ENCODE measurements around the gene RHOBTB3. TPM values are rescaled to one million over a fixed set of nuclear protein-coding genes. Genes with fewer than 3 reads are reported as not detected.

Gene RHOBTB3
- total RNA-seq, 6 donors from 2014 or later = 42.4 to 104 (median 60.9) TPM

DNA sequence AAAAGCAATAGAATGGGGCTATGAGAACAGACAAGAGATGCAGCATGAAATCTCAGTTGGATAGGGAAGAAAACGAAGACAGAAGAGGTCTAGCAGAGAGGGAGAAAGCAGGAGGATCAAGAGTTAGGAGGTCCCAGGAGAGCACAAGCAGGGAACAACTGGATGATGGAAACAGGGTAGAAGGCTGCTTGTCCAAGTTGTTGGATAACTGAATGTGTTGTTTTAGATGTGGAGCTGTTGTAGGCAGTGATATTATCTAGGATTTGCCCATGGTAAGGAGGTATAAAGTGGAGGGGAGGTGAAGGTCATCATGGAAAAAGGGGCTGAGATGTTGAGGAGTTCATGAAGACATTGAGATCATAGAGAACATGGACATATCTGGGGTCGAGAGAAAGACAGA is 12.4 kb upstream of the RHOBTB3 start:
- Histone ChIP-seq H3K36me3 (no peaks in the 10 kb centered on the region), H3K27me3 (no peaks in the 10 kb centered on the region), H3K9me3 (no peaks in the 10 kb centered on the region), H3K27ac (no peak overlapping the region), H3K4me1 (peaks cover 0 to 4% (median 0%) of the 10 kb centered on the region in 4 donors), H3K4me3 (no peak overlapping the region)
- 83 to 94% methylated on average over 2 of the region's 2 CpGs for WGBS, 2 donors
- ATAC-seq (ENCODE audit: low FRiP score in 2 of 2) (no peak), DNase-seq (no peak)
- no peak for TF ChIP-seq EP300 (IDR thresholded peaks at IDR 0.05)
- TF ChIP-seq, protein P1, sequence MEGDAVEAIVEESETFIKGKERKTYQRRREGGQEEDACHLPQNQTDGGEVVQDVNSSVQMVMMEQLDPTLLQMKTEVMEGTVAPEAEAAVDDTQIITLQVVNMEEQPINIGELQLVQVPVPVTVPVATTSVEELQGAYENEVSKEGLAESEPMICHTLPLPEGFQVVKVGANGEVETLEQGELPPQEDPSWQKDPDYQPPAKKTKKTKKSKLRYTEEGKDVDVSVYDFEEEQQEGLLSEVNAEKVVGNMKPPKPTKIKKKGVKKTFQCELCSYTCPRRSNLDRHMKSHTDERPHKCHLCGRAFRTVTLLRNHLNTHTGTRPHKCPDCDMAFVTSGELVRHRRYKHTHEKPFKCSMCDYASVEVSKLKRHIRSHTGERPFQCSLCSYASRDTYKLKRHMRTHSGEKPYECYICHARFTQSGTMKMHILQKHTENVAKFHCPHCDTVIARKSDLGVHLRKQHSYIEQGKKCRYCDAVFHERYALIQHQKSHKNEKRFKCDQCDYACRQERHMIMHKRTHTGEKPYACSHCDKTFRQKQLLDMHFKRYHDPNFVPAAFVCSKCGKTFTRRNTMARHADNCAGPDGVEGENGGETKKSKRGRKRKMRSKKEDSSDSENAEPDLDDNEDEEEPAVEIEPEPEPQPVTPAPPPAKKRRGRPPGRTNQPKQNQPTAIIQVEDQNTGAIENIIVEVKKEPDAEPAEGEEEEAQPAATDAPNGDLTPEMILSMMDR (IDR thresholded peaks at IDR 0.05) = no peak
- TF ChIP-seq POLR2A (IDR thresholded peaks at IDR 0.05) = no peak
- TF ChIP-seq POLR2AphosphoS5 (IDR thresholded peaks at IDR 0.05) = no peak

DNA sequence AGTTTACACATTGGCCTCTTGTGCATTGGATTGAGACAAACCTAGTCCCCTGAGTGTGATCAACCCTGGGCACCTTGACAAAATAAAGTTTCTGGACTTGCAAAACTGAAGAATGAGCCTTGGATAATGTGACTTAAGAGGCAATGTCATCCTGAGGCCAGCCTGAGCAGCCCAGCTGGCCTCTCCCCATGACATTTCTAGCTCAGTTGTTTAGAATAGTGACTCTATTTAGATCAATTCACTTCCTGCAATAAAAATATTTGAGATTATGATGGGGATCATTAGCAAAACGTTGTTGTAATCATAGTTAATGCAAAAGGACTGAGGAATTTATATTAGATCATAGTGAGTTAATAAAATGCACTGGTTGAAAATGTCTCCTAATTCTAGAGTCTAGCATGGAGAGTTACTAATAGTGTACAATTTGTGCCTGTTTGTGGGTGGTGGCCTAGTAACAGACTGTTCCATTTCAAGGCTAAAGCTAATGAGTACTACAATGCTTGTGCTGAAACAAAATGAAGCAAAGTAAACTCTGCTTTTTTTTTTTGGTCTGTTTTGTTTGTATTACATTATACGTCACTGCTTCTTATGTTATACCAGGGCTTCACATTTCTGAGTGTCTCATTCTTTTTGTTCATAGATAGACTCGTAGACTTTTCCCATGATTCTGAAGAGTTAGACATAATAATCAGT is 10.9 kb upstream of the RHOBTB3 start:
- TF ChIP-seq, protein P1 (IDR thresholded peaks at IDR 0.05) = no peak
- no peaks in the 10 kb centered on the region for H3K4me1 ChIP-seq
- peak in 1 of 2 donors; percentile 78 for ATAC-seq (ENCODE audit: low FRiP score in 2 of 2)
- H3K4me3 ChIP-seq = no peak overlapping the region
- no peaks in the 10 kb centered on the region for H3K9me3 ChIP-seq
- no peak overlapping the region for H3K27ac ChIP-seq
- H3K36me3 ChIP-seq = no peaks in the 10 kb centered on the region
- no peak for DNase-seq
- WGBS, 2 donors = 55 to 61% methylated on average over 3 of the region's 3 CpGs
- H3K27me3 ChIP-seq = no peaks in the 10 kb centered on the region

DNA sequence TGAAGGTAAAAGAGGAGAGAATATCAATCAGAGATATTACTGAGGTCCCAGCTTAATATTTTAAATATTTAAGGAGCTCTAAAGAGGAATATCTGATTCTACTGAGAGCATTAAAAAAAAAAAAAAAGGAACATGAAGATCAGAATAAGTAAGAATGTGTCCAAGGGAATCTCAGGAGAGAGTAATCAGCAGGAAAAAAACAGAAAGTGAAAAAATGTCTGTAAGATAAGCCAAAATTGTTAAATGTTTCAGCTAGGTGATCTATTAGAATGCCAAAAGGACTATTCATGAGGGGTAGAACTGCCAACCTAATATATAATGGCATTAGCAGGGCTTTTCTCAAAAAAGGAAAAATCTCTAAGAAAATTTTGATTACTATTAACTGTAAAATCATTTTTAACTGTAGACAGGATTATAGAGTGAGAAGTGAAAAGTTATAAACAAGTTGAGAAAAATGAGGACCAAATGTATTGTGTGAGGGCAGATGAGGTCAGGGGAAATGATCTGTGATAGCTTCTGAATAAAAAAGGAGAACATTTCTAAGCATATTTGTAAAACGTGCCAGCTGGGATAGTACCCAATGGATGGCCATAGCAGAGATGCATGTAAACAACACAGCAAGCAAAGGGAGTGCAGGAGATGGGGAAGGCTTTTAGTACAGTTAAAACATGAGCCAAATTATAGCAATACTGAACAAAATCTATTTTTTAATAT is 9.4 kb upstream of the RHOBTB3 start:
- WGBS, 2 donors = 36 to 41% methylated on average over 1 of the region's 1 CpG
- ATAC-seq (ENCODE audit: low FRiP score in 2 of 2) = no peak
- DNase-seq = no peak
- no peaks in the 10 kb centered on the region for H3K9me3 ChIP-seq
- no peak for TF ChIP-seq POLR2A (IDR thresholded peaks at IDR 0.05)
- no peak for TF ChIP-seq EP300 (IDR thresholded peaks at IDR 0.05)
- TF ChIP-seq POLR2AphosphoS5 (IDR thresholded peaks at IDR 0.05) = no peak
- TF ChIP-seq, protein P1 (IDR thresholded peaks at IDR 0.05) = no peak
- no peak overlapping the region for H3K4me3 ChIP-seq
- H3K36me3 ChIP-seq = no peaks in the 10 kb centered on the region
- H3K27me3 ChIP-seq = no peaks in the 10 kb centered on the region
- H3K27ac ChIP-seq = no peak overlapping the region
- H3K4me1 ChIP-seq = peaks cover 0 to 11% (median 2%) of the 10 kb centered on the region in 4 donors

DNA sequence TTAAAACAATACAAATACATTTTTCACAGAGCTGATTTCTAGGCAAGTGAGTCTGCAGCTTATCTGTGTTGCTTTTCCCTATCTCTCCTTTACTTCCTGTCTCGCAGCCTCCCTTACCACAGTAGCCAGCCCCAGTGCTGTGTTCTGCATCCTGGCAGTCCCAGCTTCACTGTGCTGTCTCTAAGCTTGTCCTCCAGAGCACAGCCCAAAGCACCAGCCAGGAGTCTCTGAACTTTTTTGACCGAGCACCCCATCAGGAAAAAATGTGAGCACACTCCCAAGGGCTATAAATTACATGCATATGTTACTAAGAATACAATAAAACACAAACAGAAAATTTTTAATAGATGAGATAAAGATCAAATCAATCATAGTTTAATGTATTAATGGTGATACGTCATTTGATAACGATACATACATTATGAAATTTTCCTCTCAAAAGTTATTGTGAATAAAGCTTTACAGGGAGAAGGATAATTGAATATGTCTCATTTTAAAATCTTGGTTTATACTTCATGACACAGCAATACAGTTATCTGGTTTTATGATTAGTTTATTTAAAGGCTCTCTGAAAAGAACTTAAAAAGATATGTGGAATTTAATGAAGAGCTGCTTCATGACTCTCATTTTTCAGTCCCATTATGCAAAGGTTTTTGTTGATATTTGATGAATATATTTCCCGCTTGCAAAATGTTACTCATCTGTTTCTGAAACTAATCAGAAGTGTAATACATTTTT is 7.3 kb upstream of the RHOBTB3 start:
- no peaks in the 10 kb centered on the region for H3K36me3 ChIP-seq
- peak in 1 of 2 donors; percentile 47 for ATAC-seq (ENCODE audit: low FRiP score in 2 of 2)
- H3K4me3 ChIP-seq = no peak overlapping the region
- DNase-seq = no peak
- peaks cover 0 to 12% (median 4%) of the 10 kb centered on the region in 4 donors for H3K4me1 ChIP-seq
- 74 to 78% methylated on average over 5 of the region's 5 CpGs for WGBS, 2 donors
- no peaks in the 10 kb centered on the region for H3K9me3 ChIP-seq
- no peaks in the 10 kb centered on the region for H3K27me3 ChIP-seq
- no peak overlapping the region for H3K27ac ChIP-seq
- TF ChIP-seq EP300 (IDR thresholded peaks at IDR 0.05) (no peak), POLR2A (IDR thresholded peaks at IDR 0.05) (no peak), POLR2AphosphoS5 (IDR thresholded peaks at IDR 0.05) (no peak)
- TF ChIP-seq, protein P1 (IDR thresholded peaks at IDR 0.05) = no peak
